ENCODE data around the gene TAC4. TPM values are rescaled to one million over a fixed set of nuclear protein-coding genes. Genes with fewer than 3 reads are reported as not detected.

TAC4 gene
- total and polyA plus RNA-seq, 2 of the 13 experiments (the other 11 are each of a cell fraction or from before 2014, with no cell fraction given), result not detected

GRCh38 chr17:49861150-49861884 is 13.4 kb upstream of the TAC4 start (continued):
- TF ChIP-seq RERE (CRISPR knock-in tag; IDR thresholded peaks at IDR 0.05; ENCODE audit: low read depth) (no peak), SMC3 (IDR thresholded peaks at IDR 0.05; ENCODE audit: low read length) (peak; percentile 99), ZNF589 (CRISPR knock-in tag; conservative IDR thresholded peaks at IDR 0.05) (0 out of 2 replicates have a peak, but pooled peaks have one; percentile 54), ZNF263 (CRISPR knock-in tag; IDR thresholded peaks at IDR 0.05) (peak; percentile 57; the same call in 1 of the 2 replicates), TBX3 (IDR thresholded peaks at IDR 0.05; ENCODE audit: borderline replicate concordance) (0 out of 2 replicates have a peak, but pooled peaks have one; percentile 20), ZNF280D (CRISPR knock-in tag; IDR thresholded peaks at IDR 0.05) (0 out of 2 replicates have a peak, but pooled peaks have one; percentile 49), ZNF780A (CRISPR knock-in tag; IDR thresholded peaks at IDR 0.05) (no peak), PATZ1 (CRISPR knock-in tag; IDR thresholded peaks at IDR 0.05) (peak; percentile 100), KDM5B (CRISPR knock-in tag; IDR thresholded peaks at IDR 0.05; ENCODE audit: borderline replicate concordance) (peak; percentile 25; the same call in 1 of the 2 replicates), TBX2 (CRISPR knock-in tag; IDR thresholded peaks at IDR 0.05; ENCODE audit: borderline replicate concordance) (peak; percentile 77), SKI (IDR thresholded peaks at IDR 0.05; ENCODE audit: partially characterized antibody) (peak; percentile 52), NR2C2 (CRISPR knock-in tag; IDR thresholded peaks at IDR 0.05; ENCODE audit: borderline replicate concordance) (peak; percentile 27; the same call in 1 of the 2 replicates), SRSF4 (IDR thresholded peaks at IDR 0.05; ENCODE audit: low read depth, low read length, poor library complexity, severe bottlenecking) (no peak), ERF (CRISPR knock-in tag; IDR thresholded peaks at IDR 0.05) (peak; percentile 81), ZBTB1 (CRISPR knock-in tag; IDR thresholded peaks at IDR 0.05; ENCODE audit: borderline replicate concordance) (no peak), SP140L (CRISPR knock-in tag; IDR thresholded peaks at IDR 0.05; ENCODE audit: borderline replicate concordance) (0 out of 2 replicates have a peak, but pooled peaks have one; percentile 59)

All from HepG2 (cell line).